HepG2 (cell line): ENCODE results near the gene TMEM53. TPM values are rescaled to one million over a fixed set of nuclear protein-coding genes. Genes with fewer than 3 reads are reported as not detected.

Experiments used
- ATAC-seq: fragments of 200-7000 bp; cut with Tn5 transposase; 3 replicates; pipeline ENCODE4 v1.9.1; 2020; ENCODE audit warnings: mild to moderate bottlenecking, moderate library complexity
- BruUV-seq: library from RNA; stranded (reverse); fragments of 400-500 nt; replicated peaks from 2 replicates; lab custom pipeline; 2021; lab: Mats Ljungman, UMichigan
- CTCF ChIA-PET: fragments of 300-600 bp; formaldehyde crosslinking; extraction: SDS; loops from one replicate; lab custom pipeline; 2021; ENCODE audit warnings: low total read pairs, inconsistent platforms, low intra/inter-chr PET ratio; lab: Yijun Ruan, JAX
- POLR2A ChIA-PET: fragments of 350-600 bp; sonication (Branson Sonifier 250); formaldehyde crosslinking; loops from one replicate; lab custom pipeline; 2020; ENCODE audit warnings: antibody characterized with exemption, inconsistent platforms; lab: Yijun Ruan, JAX
- DNase-seq: peaks from one replicate; pipeline ENCODE4 v3.0.0-alpha.2; 2015; ENCODE audit warnings: low spot score
- FAIRE-seq: peaks from 3 replicates; lab custom pipeline; 2011; peaks lifted over from hg19 to GRCh38; lab: Jason Lieb, UNC
- H2AFZ ChIP-seq: one replicate; pipeline ENCODE4 v1.6.1; 2011; ENCODE audit warnings: low read length, inconsistent platforms
- H3K27ac ChIP-seq: fragments of 300-600 bp; 3 replicates; pipeline ENCODE4 v1.8.0; 2011; ENCODE audit warnings: mixed run types, mild to moderate bottlenecking, mixed read lengths, low read length, inconsistent platforms; ENCODE audit not compliant: insufficient read depth; ENCODE audit errors: extremely low read length
- H3K27me3 ChIP-seq, 2 experiments: fragments of 200-600 bp in 1 of 2; 2 replicates in 1 of 2; 3 replicates in 1 of 2; pipeline versions ENCODE4 v1.6.0 to v1.8.0; 2011; ENCODE audit warnings: low read length in 2 of 2, mild to moderate bottlenecking in 2 of 2, moderate library complexity in 2 of 2, inconsistent platforms in 1 of 2; ENCODE audit not compliant: insufficient read depth in 2 of 2, control insufficient read depth in 1 of 2
- H3K36me3 ChIP-seq, 2 experiments: fragments of 200-600 bp in 1 of 2; replicated peaks in 1 of 2; 2 replicates in 1 of 2; 3 replicates in 1 of 2; pipeline versions ENCODE4 v1.5.1 to v1.8.0; 2011; ENCODE audit warnings: low read length in 2 of 2, inconsistent platforms in 1 of 2; ENCODE audit not compliant: insufficient read depth in 2 of 2, control insufficient read depth in 1 of 2
- H3K4me1 ChIP-seq: 2 replicates; pipeline ENCODE4 v1.5.1; 2012; ENCODE audit warnings: low read length, inconsistent platforms; ENCODE audit not compliant: insufficient read depth
- H3K4me2 ChIP-seq: 2 replicates; pipeline ENCODE4 v1.6.0; 2011; ENCODE audit warnings: low read depth, low read length, inconsistent platforms
- H3K4me3 ChIP-seq, 3 experiments: fragments of 200-600 bp in 1 of 3; sonication (generic), shearing (Covaris generic) in 1 of 3; replicated peaks in 1 of 3; 2 replicates each; pipeline ENCODE4 v1.5.1; 2011 to 2016; ENCODE audit warnings: low read length in 3 of 3, inconsistent platforms in 2 of 3, low read depth in 2 of 3, mild to moderate bottlenecking in 2 of 3, control low read depth in 1 of 3, mixed read lengths in 1 of 3; ENCODE audit not compliant: insufficient read depth in 1 of 3
- H3K79me2 ChIP-seq: one replicate; pipeline ENCODE4 v1.6.1; 2011; ENCODE audit warnings: low read length, inconsistent platforms; ENCODE audit not compliant: insufficient read depth
- H3K9ac ChIP-seq: 2 replicates; pipeline ENCODE4 v1.6.0; 2011; ENCODE audit warnings: mild to moderate bottlenecking, low read depth, low read length, inconsistent platforms; ENCODE audit not compliant: insufficient read depth
- H3K9me3 ChIP-seq: 2 replicates; pipeline ENCODE4 v1.5.1; 2012; ENCODE audit warnings: mild to moderate bottlenecking, low read length
- H4K20me1 ChIP-seq: 2 replicates; pipeline ENCODE4 v1.6.0; 2011; ENCODE audit warnings: inconsistent platforms, mild to moderate bottlenecking, low read length, moderate library complexity; ENCODE audit not compliant: insufficient read depth
- DMTF1 ChIP-seq: sonication (generic); formaldehyde crosslinking; IDR thresholded peaks from 2 replicates; pipeline ENCODE4 v1.4.0; 2020; ENCODE audit warnings: mild to moderate bottlenecking, missing genetic modification reagents
- DPF2 ChIP-seq: sonication (generic); formaldehyde crosslinking; IDR thresholded peaks from 2 replicates; pipeline ENCODE4 v1.4.0; 2020; ENCODE audit warnings: mild to moderate bottlenecking, low read depth, missing genetic modification reagents, borderline replicate concordance
- KDM6A ChIP-seq: IDR thresholded peaks from 2 replicates; pipeline ENCODE4 v1.6.1; 2016; ENCODE audit warnings: low read depth
- RBM39 ChIP-seq: fragments of 200-400 bp; formaldehyde crosslinking; IDR thresholded peaks from one replicate; pipeline ENCODE4 v1.6.1; 2018; ENCODE audit warnings: antibody characterized with exemption, mild to moderate bottlenecking, low read depth, low read length; ENCODE audit not compliant: poor library complexity, severe bottlenecking
- SALL1 ChIP-seq: sonication (generic); formaldehyde crosslinking; IDR thresholded peaks from 2 replicates; pipeline ENCODE4 v1.8.0; 2022; ENCODE audit warnings: mild to moderate bottlenecking, missing genetic modification reagents
- SIN3B ChIP-seq: fragments of 150-350 bp; IDR thresholded peaks from 2 replicates; pipeline ENCODE4 v1.6.1; 2014; ENCODE audit warnings: low read length
- ZNF275 ChIP-seq: sonication (generic); formaldehyde crosslinking; IDR thresholded peaks from 2 replicates; pipeline ENCODE4 v1.8.0; 2022; ENCODE audit warnings: missing genetic modification reagents, mild to moderate bottlenecking, inconsistent platforms, borderline replicate concordance
- ZSCAN25 ChIP-seq: sonication (generic); formaldehyde crosslinking; IDR thresholded peaks from 2 replicates; pipeline ENCODE4 v1.8.0; 2022; ENCODE audit warnings: mild to moderate bottlenecking, missing genetic modification reagents
- WGBS: methylation state at CpG from one replicate; pipeline ENCODE4 v1.1.6; 2017; ENCODE audit warnings: low lambda C conversion rate; 5-methylcytosine and 5-hydroxymethylcytosine counted together
- in situ Hi-C: cut with HindIII; loops from 2 replicates; pipeline ENCODE4 v1.10.0; 2017; ENCODE audit warnings: low pct_unique_long_range_greater_than_20kb; ENCODE audit not compliant: extremely low pct_ligation_motif_present
- intact Hi-C: fragments of 100-400 bp; cut with micrococcal nuclease; formaldehyde crosslinking; loops from one replicate; pipeline ENCODE4 v1.10.0; 2022; ENCODE audit not compliant: unreplicated experiment
- polyA plus RNA-seq, 8 experiments: library from polyadenylated mRNA; depleted of rRNA in 3 of 8; stranded (reverse) in 7 of 8; unstranded in 1 of 8; fragments of >200 nt; fragmentation: Illumina TruSeq in 4 of 8; extraction: Trizol in 4 of 8; gene quantifications; 2 replicates each; pipeline versions ENCODE4 v1.2.1 to v1.2.3, GENCODE V29; 2011 to 2016; ENCODE audit warnings: low read depth in 4 of 8, missing spikeins in 1 of 8, mixed read lengths in 1 of 8; ENCODE audit not compliant: insufficient read depth in 1 of 8
- total RNA-seq, 5 experiments: library from RNA; depleted of rRNA; stranded (reverse); fragments of >200 nt; fragmentation: Illumina TruSeq; extraction: Trizol; gene quantifications; 2 replicates each; pipeline ENCODE4 v1.2.3, GENCODE V29; 2016; ENCODE audit warnings: low read depth in 1 of 5
- TF ChIP-seq, protein P1 (sequence below): sonication (generic); formaldehyde crosslinking; IDR thresholded peaks from 2 replicates; pipeline ENCODE4 v1.4.0; 2020; ENCODE audit warnings: mild to moderate bottlenecking, missing genetic modification reagents, borderline replicate concordance

Gene TMEM53
- total and polyA plus RNA-seq, 2 of the 13 experiments (the other 11 are each of a cell fraction or from before 2014, with no cell fraction given) = 12.6 to 20.2 TPM

DNA sequence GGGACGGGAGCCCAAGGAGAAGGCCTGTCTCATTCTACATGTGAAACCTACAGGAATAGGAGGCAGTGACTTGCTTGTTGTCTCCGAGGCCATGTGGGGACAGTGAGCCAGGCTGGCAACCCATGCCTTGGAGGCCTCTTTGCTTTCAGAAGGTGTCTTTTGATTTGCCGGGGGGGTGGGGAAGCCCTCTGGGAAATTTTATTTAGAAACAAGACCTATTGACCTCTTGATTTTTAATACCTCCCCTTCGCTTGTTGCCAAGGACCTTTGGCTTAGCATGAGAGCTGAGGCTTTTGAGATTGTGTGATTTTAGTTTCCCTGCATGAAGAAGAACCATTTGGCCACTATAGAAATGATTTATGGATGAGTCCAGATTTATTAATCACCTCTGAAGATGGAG is 4.3 kb upstream of the TMEM53 start (continued):
- TF ChIP-seq KDM6A (CRISPR knock-in tag) = no peak
- no peak for TF ChIP-seq RBM39
- TF ChIP-seq SALL1 (CRISPR knock-in tag) = no peak

DNA sequence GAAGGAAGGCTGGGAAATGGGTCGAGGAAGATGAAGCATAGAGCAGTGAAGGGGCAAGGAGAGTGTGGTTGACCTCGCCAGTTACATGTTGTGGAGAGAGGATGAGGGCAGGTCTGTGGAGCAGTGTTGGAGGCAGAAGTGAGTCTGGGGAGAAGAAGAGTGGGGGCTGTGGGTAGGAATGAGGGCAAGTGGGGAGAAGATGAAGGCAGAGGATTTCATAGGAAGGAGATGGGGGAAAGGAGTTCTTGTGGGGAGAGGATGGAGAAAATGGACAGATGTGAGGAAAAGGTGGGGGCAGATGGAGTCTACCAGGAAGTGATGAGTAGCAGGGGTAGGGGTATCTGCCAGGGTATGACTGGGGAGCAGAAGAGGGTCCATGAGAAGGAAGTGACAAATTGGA is 3.8 kb upstream of the TMEM53 start:
- BruUV-seq = no TSS peak
- Histone ChIP-seq H3K4me2 (no peak overlapping the region), H3K27me3 (no peaks in the 10 kb centered on the region), H3K36me3 (no peaks in the 10 kb centered on the region), H3K27ac (no peak overlapping the region), H3K9ac (no peak overlapping the region), H3K9me3 (no peaks in the 10 kb centered on the region), H3K79me2 (peaks cover 3% of the 10 kb centered on the region), H3K4me1 (peaks cover 91% of the 10 kb centered on the region), H4K20me1 (no peaks in the 10 kb centered on the region), H2AFZ (no peak overlapping the region), H3K4me3 (no peak overlapping the region)
- no peak for ATAC-seq
- ChIA-PET POLR2A (interaction anchor here (2.1 kb wide), 1 partner anchor 43 kb away, joined by 6 read pairs; no protein-coding TSS in a partner anchor), CTCF (no interaction called here)
- 99% methylated on average over 2 of the region's 2 CpGs for WGBS
- TF ChIP-seq SIN3B (no peak), ZSCAN25 (CRISPR knock-in tag) (no peak), DMTF1 (CRISPR knock-in tag) (no peak), ZNF275 (no peak), DPF2 (CRISPR knock-in tag) (no peak)
- TF ChIP-seq, protein P1, sequence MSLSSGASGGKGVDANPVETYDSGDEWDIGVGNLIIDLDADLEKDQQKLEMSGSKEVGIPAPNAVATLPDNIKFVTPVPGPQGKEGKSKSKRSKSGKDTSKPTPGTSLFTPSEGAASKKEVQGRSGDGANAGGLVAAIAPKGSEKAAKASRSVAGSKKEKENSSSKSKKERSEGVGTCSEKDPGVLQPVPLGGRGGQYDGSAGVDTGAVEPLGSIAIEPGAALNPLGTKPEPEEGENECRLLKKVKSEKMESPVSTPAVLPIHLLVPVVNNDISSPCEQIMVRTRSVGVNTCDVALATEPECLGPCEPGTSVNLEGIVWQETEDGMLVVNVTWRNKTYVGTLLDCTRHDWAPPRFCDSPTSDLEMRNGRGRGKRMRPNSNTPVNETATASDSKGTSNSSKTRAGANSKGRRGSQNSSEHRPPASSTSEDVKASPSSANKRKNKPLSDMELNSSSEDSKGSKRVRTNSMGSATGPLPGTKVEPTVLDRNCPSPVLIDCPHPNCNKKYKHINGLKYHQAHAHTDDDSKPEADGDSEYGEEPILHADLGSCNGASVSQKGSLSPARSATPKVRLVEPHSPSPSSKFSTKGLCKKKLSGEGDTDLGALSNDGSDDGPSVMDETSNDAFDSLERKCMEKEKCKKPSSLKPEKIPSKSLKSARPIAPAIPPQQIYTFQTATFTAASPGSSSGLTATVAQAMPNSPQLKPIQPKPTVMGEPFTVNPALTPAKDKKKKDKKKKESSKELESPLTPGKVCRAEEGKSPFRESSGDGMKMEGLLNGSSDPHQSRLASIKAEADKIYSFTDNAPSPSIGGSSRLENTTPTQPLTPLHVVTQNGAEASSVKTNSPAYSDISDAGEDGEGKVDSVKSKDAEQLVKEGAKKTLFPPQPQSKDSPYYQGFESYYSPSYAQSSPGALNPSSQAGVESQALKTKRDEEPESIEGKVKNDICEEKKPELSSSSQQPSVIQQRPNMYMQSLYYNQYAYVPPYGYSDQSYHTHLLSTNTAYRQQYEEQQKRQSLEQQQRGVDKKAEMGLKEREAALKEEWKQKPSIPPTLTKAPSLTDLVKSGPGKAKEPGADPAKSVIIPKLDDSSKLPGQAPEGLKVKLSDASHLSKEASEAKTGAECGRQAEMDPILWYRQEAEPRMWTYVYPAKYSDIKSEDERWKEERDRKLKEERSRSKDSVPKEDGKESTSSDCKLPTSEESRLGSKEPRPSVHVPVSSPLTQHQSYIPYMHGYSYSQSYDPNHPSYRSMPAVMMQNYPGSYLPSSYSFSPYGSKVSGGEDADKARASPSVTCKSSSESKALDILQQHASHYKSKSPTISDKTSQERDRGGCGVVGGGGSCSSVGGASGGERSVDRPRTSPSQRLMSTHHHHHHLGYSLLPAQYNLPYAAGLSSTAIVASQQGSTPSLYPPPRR = no peak
- intact Hi-C loops = no loop called here
- in situ Hi-C loops = no loop called here
- FAIRE-seq = no peak
- DNase-seq = no peak
